Measurements from ENCODE around the gene MED6.

GRCh38 chr14:70534904-70535303 is 65.6 kb downstream of the MED6 start, which contains the start of gene ADAM20:
- no peak for TF ChIP-seq GATA2 (IDR thresholded peaks at IDR 0.05; ENCODE audit: low read depth, low read length)
- no peak for TF ChIP-seq GATA3 (IDR thresholded peaks at IDR 0.05; ENCODE audit: low read depth, low read length)
